PC-3 (cell line): ENCODE results near the gene KAT6B.

Experiments
- EZH2 ChIP-seq: fragments of 300-600 bp; sonication (generic); IDR thresholded peaks from one replicate; pipeline ENCODE4 v1.6.1; 2017; ENCODE audit warnings: antibody characterized with exemption, mild to moderate bottlenecking, low read length; ENCODE audit not compliant: unreplicated experiment
- TF ChIP-seq, protein P1 (sequence below): fragments of 300-600 bp; sonication (generic); conservative IDR thresholded peaks from 2 replicates; pipeline ENCODE4 v1.5.1; 2017; ENCODE audit warnings: antibody characterized with exemption, low read depth, mild to moderate bottlenecking, low read length

DNA sequence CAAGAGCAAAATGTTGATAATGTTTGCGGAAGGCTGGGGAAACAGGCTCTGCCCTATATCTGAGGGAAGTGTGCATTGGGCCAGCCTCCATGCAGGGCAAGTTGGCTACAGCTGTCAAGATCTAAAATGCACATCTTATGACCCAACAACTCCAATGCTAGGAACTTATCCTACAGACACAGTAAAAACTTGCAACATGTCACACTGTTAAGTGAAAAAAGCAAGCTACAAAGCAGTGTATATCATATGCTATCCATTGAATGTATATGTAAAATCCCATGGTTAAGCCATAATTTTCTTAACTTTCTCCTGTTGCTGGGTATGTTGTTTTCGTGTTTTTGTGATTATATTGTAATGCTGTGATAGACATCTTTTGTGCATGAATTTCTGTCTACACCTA, 16.3 kb upstream of the KAT6B start:
- TF ChIP-seq, protein P1, sequence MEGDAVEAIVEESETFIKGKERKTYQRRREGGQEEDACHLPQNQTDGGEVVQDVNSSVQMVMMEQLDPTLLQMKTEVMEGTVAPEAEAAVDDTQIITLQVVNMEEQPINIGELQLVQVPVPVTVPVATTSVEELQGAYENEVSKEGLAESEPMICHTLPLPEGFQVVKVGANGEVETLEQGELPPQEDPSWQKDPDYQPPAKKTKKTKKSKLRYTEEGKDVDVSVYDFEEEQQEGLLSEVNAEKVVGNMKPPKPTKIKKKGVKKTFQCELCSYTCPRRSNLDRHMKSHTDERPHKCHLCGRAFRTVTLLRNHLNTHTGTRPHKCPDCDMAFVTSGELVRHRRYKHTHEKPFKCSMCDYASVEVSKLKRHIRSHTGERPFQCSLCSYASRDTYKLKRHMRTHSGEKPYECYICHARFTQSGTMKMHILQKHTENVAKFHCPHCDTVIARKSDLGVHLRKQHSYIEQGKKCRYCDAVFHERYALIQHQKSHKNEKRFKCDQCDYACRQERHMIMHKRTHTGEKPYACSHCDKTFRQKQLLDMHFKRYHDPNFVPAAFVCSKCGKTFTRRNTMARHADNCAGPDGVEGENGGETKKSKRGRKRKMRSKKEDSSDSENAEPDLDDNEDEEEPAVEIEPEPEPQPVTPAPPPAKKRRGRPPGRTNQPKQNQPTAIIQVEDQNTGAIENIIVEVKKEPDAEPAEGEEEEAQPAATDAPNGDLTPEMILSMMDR: no peak
- TF ChIP-seq EZH2: no peak
